CD4-positive, alpha-beta T cell treated with Interleukin-4 for 4 hours (primary cell): ENCODE results near the gene SDK1.

ENCODE experiments used
- DNase-seq: peaks from one replicate; pipeline ENCODE4 v3.0.0-alpha.2; 2020

Gene SDK1

GRCh38 chr7:3836855-3837254, 535.8 kb downstream of the SDK1 start:
- DNase-seq: no peak

DNA sequence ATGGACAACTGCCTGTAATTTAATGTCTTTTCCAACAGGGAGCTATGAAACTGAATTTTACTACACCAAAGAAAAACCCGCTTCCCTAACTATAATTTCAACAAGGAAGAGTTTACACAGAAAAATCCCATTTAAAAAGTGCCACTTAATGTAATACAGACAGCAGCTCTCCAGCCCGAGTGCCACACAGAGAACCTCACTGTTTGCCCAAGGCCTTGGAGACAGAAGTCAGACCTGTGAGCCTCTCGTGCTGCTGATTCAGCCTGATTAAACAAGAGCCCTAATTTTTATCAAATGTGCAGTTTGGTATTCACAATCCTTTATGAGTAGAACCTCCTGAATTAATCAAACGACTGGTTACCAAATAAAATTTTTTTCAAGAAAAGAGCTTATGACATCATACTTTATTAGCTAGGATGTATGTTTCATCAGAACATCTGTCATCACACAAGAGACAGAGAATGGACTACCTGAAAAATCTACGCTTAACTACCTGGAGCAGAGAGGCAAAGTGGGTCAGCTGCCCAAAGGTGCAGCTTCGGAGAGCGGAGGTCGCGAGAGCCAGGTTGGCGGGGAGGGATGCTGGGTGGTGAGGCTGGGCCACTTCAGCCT, 543.6 kb downstream of the SDK1 start:
- no peak for DNase-seq

GRCh38 chr7:3846738-3847137, 545.7 kb downstream of the SDK1 start:
- DNase-seq: no peak

DNA sequence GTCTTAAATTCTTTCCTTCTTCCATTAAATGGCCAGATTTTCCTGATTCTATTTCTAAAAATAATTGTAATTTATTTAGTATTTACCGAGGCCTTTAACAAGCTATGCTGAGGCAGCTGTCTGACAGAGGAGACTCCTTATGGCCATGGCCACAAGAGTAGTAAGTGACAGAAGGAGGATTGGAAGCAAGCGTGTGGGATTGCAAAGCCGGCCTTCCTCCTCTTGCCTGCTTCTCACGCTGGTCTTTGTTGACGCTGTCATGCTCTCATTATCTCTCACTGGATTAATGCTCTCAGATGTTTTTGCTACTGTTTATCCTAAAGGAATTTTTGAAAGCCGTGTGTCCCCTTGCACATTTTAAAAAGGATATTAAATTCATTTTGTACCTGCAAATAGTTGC, 546.3 kb downstream of the SDK1 start:
- no peak for DNase-seq

- DNase-seq: no peak
These were observed 558.4 kb downstream of the SDK1 start for GRCh38 chr7:3859431-3859830.

DNA sequence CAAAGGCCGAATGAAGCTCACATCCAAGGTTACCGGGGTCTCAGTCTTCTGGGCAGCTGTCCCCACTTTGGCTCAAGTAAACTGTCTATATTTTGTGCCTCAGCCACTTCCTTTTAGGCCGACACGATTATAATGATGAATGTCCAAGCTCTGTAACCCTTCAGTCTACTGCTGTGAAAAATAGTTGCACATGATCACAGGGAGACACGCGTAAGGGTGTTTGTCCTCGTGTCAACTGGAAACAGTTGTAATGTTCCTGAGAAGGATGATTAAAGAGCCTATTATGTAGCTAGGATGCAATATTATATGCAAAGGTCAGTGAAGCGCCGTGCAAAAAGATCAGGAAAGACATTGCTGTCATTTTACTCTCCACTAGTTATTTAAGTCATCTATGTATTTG, 559.9 kb downstream of the SDK1 start:
- no peak for DNase-seq

- no peak for DNase-seq
These were observed 560.3 kb downstream of the SDK1 start for GRCh38 chr7:3861386-3861785.

DNA sequence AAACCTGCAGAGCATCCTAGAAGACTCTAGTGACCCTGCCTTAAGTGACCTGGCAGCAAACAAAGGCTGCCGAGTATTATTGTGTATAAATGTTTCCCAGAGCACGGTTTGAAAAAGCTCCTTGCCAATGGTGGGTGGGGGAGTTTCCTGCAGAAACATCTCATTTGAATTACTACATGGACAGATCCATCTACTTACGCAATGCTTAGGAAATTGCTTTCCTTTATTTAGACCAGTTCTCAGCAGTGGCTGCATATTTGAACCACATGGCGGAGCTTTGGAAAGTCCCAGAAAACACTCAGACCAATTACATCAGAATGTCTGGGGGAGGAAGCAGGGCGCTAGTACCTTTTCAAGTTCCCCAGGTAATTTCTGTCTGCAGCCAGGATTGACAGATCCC, 560.9 kb downstream of the SDK1 start:
- DNase-seq: no peak

- no peak for DNase-seq
These were observed 561.7 kb downstream of the SDK1 start for GRCh38 chr7:3862774-3863173.

DNA sequence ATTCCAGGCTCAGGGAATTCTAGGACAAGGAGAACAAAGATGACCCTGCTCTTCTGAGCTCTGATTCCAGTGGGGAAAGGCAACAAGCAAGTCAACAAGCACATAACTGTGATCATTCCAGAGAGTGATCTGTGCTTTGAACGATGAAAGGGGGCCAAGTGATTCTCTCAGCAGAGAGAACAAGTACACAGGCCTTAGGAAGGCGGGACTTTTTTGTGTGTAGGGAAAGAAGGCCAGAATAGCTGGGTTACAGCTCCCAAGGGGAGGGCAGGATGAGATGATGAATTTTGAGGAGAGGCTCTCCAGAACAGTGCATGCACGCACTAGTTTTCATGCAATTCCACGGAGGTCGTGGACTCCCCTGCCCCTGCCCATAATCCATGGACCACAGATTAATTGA, 565.2 kb downstream of the SDK1 start:
- DNase-seq: no peak

DNA sequence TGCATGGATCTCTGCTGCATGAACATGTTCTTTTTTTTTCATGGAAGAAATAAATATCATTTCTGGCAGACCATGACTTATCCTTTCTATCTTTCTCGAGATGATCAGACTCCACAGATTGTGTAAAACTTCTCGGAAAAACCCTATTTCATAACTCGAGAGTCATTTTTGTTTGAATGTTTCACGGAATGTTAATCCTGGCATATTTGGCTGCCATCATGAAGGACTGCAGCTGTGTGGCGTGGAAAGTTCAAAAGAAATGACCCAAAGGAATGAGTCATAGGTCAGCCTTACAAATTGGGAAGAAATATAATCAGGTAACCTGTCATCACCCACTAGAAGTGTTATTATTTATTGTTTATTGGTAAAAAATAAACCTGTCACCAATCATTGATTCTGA, 566.8 kb downstream of the SDK1 start:
- no peak for DNase-seq

DNA sequence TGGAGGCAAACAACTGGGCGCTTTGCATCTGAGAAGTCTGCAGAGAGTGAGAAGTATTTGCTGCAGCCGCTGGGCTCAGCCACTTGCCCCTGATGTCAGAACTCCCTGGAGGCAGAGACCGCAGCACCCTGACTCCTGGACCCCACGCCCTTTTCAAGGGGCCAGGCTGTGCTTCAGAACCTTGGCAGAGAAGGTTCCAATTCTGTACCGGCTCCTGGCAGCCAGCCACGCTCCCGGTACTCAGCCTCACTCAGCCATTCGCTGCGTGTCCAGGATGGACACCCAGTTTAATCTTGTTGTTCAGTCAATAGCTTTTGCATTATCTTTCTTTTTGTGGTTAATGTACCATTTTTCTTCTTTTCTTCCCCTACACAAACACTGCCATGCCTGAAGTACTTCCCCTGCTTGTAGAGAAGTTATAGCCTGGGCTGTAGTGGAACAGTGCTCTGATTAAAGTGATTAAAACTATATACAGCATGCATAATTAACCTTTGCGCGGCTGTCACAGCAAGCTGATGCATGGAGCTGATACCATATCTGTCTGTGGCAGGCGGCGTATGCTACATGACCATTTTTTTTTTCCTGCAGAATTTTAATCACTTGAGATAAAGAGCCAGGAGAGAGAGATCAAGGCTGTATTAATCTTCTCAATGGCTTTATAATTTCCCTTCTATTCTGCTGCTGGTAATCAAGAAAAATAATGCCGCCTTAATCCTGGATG, 578.5 kb downstream of the SDK1 start:
- DNase-seq: no peak

GRCh38 chr7:3880228-3880987, 579.4 kb downstream of the SDK1 start:
- DNase-seq: no peak

GRCh38 chr7:3882782-3883181, 581.7 kb downstream of the SDK1 start:
- no peak for DNase-seq

DNA sequence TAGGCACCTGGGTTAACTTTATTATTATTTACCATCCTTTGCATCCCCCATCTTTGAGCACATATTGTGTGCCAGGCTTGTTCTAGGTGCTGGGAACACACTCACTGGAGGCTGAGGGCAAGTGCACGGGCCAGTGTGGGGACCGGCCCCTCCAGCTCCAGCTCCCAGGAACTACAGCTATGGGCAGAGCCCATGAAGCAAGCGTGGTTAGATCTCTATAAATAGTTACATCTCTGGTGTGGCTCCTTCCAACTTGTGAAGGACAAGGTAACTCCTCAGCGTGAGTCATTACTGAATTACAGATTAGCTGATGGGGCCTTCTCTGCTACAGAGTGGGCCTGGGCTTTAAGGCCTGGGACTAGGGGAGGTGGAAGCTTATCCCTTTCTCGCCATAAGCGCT, 583.5 kb downstream of the SDK1 start:
- no peak for DNase-seq

DNA sequence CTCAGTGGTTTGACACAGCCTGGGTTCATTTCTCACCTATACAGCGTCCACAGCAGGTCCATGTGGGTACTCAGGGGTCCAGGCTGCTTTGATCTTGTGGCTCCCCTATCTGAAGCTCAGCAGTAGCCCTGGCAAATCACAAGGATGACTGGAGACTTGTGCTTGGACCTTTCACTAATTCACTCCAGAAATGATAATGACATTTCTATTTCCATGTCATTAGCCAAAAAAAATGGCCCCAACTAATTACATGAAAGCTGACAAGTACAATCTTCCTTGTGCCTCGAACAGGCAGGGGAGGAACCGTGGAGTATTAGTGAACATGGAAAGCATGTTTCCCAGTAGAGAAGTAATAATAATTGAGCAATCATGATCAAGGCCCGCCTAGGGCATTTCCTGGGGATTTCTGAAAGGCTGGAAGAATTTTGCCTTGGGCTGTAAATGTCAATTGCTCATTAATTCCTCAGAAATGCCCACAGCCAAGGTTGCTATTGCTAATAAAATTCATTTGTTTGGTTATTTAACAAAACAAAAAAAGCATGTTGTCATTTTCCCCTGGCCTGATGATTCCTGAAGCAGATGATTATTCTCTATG, 586.1 kb downstream of the SDK1 start:
- no peak for DNase-seq

DNA sequence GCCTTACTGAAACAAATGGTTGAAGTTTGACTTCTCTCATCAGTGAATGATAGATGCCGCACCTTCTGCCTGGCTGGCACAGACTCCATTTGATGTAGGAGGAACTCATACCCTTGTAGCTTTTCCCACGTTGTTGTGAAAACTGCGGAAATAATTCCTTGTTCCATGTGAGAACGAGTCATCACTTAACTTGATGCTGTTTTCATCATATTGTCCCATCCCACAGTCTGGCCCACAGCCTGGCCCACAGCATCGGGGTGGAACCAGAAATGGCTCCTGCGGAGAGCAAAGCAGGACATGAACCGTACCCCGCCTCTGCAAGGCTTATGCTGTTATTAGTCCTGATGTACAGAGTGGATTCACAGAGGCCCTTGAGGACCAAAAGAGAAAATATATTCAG, 587.0 kb downstream of the SDK1 start:
- no peak for DNase-seq

- no peak for DNase-seq
These were observed 591.1 kb downstream of the SDK1 start for GRCh38 chr7:3892157-3892556.

GRCh38 chr7:3892686-3893085, 591.6 kb downstream of the SDK1 start:
- DNase-seq: no peak

GRCh38 chr7:3893151-3893788, 592.2 kb downstream of the SDK1 start:
- no peak for DNase-seq

- no peak for DNase-seq
These were observed 592.7 kb downstream of the SDK1 start for GRCh38 chr7:3893789-3894153.

GRCh38 chr7:3895341-3896116, 594.5 kb downstream of the SDK1 start:
- no peak for DNase-seq
